H9 (cell line): ENCODE measurements around the gene POLR3B. TPM values are rescaled to one million over a fixed set of nuclear protein-coding genes. Genes with fewer than 3 reads are reported as not detected.

Experiments used
- DNase-seq: peaks from one replicate; pipeline ENCODE4 v3.0.0-alpha.2; 2017
- H2AFZ ChIP-seq: one replicate; pipeline ENCODE4 v1.6.1; 2013; ENCODE audit warnings: mild to moderate bottlenecking, low read length, control low read depth, moderate library complexity
- H2AK5ac ChIP-seq: 2 replicates; pipeline ENCODE4 v1.6.1; 2013; ENCODE audit warnings: low read length, control low read depth, mixed read lengths; ENCODE audit not compliant: insufficient read length
- H2BK120ac ChIP-seq: one replicate; pipeline ENCODE4 v1.6.1; 2013; ENCODE audit warnings: low read depth, mild to moderate bottlenecking, low read length, control low read depth, inconsistent platforms; ENCODE audit not compliant: poor library complexity, severe bottlenecking
- H2BK12ac ChIP-seq: 2 replicates; pipeline ENCODE4 v1.6.1; 2013; ENCODE audit warnings: low read length, control low read depth, mixed read lengths, low read depth; ENCODE audit not compliant: insufficient read length
- H2BK15ac ChIP-seq: 2 replicates; pipeline ENCODE4 v1.6.1; 2013; ENCODE audit warnings: low read depth, low read length, control low read depth
- H2BK20ac ChIP-seq: one replicate; pipeline ENCODE4 v1.6.1; 2013; ENCODE audit warnings: low read depth, mild to moderate bottlenecking, low read length, control low read depth, inconsistent platforms; ENCODE audit not compliant: poor library complexity, severe bottlenecking
- H2BK5ac ChIP-seq: 2 replicates; pipeline ENCODE4 v1.6.1; 2013; ENCODE audit warnings: low read length, control low read depth, mixed read lengths; ENCODE audit not compliant: insufficient read length
- H3K14ac ChIP-seq: 2 replicates; pipeline ENCODE4 v1.6.1; 2013; ENCODE audit warnings: low read length, control low read depth; ENCODE audit not compliant: insufficient read depth
- H3K18ac ChIP-seq: 2 replicates; pipeline ENCODE4 v1.6.1; 2013; ENCODE audit warnings: low read depth, mild to moderate bottlenecking, mixed read lengths, low read length, control low read depth; ENCODE audit not compliant: insufficient read length
- H3K23ac ChIP-seq: 2 replicates; pipeline ENCODE4 v1.6.1; 2013; ENCODE audit warnings: low read length, control low read depth, mixed read lengths, low read depth; ENCODE audit not compliant: insufficient read length
- H3K23me2 ChIP-seq: 2 replicates; pipeline ENCODE4 v1.6.1; 2013; ENCODE audit warnings: low read depth, mild to moderate bottlenecking, mixed read lengths, low read length, control low read depth; ENCODE audit not compliant: insufficient read length, poor library complexity, severe bottlenecking
- H3K27ac ChIP-seq: 2 replicates; pipeline ENCODE4 v1.5.1; 2013; ENCODE audit warnings: low read length, control low read depth, mixed read lengths, low read depth; ENCODE audit not compliant: insufficient read length
- H3K27me3 ChIP-seq: 2 replicates; pipeline ENCODE4 v1.6.1; 2013; ENCODE audit warnings: low read length, control low read depth, inconsistent platforms; ENCODE audit not compliant: insufficient read depth
- H3K4ac ChIP-seq: 2 replicates; pipeline ENCODE4 v1.6.1; 2013; ENCODE audit warnings: low read depth, mild to moderate bottlenecking, control low read depth, inconsistent platforms, low read length, moderate library complexity
- H3K4me1 ChIP-seq: 2 replicates; pipeline ENCODE4 v1.6.1; 2013; ENCODE audit warnings: low read length, control low read depth, inconsistent platforms; ENCODE audit not compliant: insufficient read depth
- H3K4me2 ChIP-seq: 2 replicates; pipeline ENCODE4 v1.6.1; 2013; ENCODE audit warnings: low read length, control low read depth, mixed read lengths; ENCODE audit not compliant: insufficient read length, insufficient read depth
- H3K56ac ChIP-seq: 2 replicates; pipeline ENCODE4 v1.6.1; 2013; ENCODE audit warnings: low read depth, mild to moderate bottlenecking, mixed read lengths, low read length, control low read depth; ENCODE audit not compliant: insufficient read length
- H3K79me1 ChIP-seq: 2 replicates; pipeline ENCODE4 v1.6.1; 2013; ENCODE audit warnings: low read depth, mild to moderate bottlenecking, moderate library complexity, low read length, control low read depth, inconsistent platforms; ENCODE audit not compliant: insufficient read depth, poor library complexity, severe bottlenecking
- H3K79me2 ChIP-seq: 2 replicates; pipeline ENCODE4 v1.6.1; 2013; ENCODE audit warnings: low read length, control low read depth, inconsistent platforms; ENCODE audit not compliant: insufficient read depth
- H3K9ac ChIP-seq: 2 replicates; pipeline ENCODE4 v1.6.1; 2013; ENCODE audit warnings: low read length, control low read depth, mixed read lengths; ENCODE audit not compliant: insufficient read length; ENCODE audit errors: extremely low read depth
- H3K9me3 ChIP-seq: one replicate; pipeline ENCODE4 v1.6.1; 2013; ENCODE audit warnings: low read depth, low read length, inconsistent platforms; ENCODE audit not compliant: control insufficient read depth
- H3T11ph ChIP-seq: one replicate; pipeline ENCODE4 v1.6.1; 2013; ENCODE audit warnings: mild to moderate bottlenecking, low read length, control low read depth, inconsistent platforms
- H4K20me1 ChIP-seq: one replicate; pipeline ENCODE4 v1.6.1; 2013; ENCODE audit not compliant: control insufficient read depth, insufficient read length, insufficient read depth
- H4K5ac ChIP-seq: 2 replicates; pipeline ENCODE4 v1.6.1; 2013; ENCODE audit warnings: low read depth, mild to moderate bottlenecking, mixed read lengths, low read length, control low read depth; ENCODE audit not compliant: insufficient read length
- H4K8ac ChIP-seq: replicated peaks from 2 replicates; pipeline ENCODE4 v1.6.1; 2013; ENCODE audit warnings: low read length, control low read depth, mixed read lengths, low read depth; ENCODE audit not compliant: insufficient read length
- H4K91ac ChIP-seq: 2 replicates; pipeline ENCODE4 v1.6.1; 2013; ENCODE audit warnings: low read depth, mild to moderate bottlenecking, moderate library complexity, mixed read lengths, low read length, control low read depth; ENCODE audit not compliant: insufficient read length
- H3K27ac Mint-ChIP-seq, 3 experiments: 2 replicates in 2 of 3; 3 replicates in 1 of 3; pipeline ENCODE4 v1.8.0; 2020 to 2021; ENCODE audit warnings: mixed read lengths in 3 of 3, mild to moderate bottlenecking in 1 of 3, moderate library complexity in 1 of 3
- H3K27me3 Mint-ChIP-seq: 2 replicates; pipeline ENCODE4 v1.8.0; 2021; ENCODE audit warnings: low read depth, mild to moderate bottlenecking, moderate library complexity, mixed read lengths
- H3K36me3 Mint-ChIP-seq, 3 experiments: 2 replicates in 2 of 3; 3 replicates in 1 of 3; pipeline ENCODE4 v1.8.0; 2020 to 2021; ENCODE audit warnings: low read depth in 3 of 3, mixed read lengths in 3 of 3; ENCODE audit not compliant: insufficient read depth in 1 of 3
- H3K4me1 Mint-ChIP-seq, 2 experiments: 2 replicates each; pipeline ENCODE4 v1.8.0; 2020; ENCODE audit warnings: mixed read lengths in 2 of 2
- H3K4me3 Mint-ChIP-seq, 2 experiments: 2 replicates in 1 of 2; 3 replicates in 1 of 2; pipeline ENCODE4 v1.8.0; 2020 to 2021; ENCODE audit warnings: mild to moderate bottlenecking in 2 of 2, mixed read lengths in 2 of 2, moderate library complexity in 1 of 2
- H3K9me3 Mint-ChIP-seq, 2 experiments: 2 replicates in 1 of 2; 3 replicates in 1 of 2; pipeline ENCODE4 v1.8.0; 2020; ENCODE audit warnings: mild to moderate bottlenecking in 2 of 2, mixed read lengths in 2 of 2, moderate library complexity in 1 of 2
- WGBS: extraction: QIAGEN DNeasy Blood & Tissue Kit; methylation state at CpG from one replicate; pipeline ENCODE4 v1.1.7; 2013; ENCODE audit warnings: missing lambda C conversion rate, low lambda C conversion rate, mixed read lengths; ENCODE audit not compliant: insufficient read length; ENCODE audit errors: extremely low coverage; 5-methylcytosine and 5-hydroxymethylcytosine counted together
- total RNA-seq: library from RNA; stranded (reverse); gene quantifications from 2 replicates; pipeline ENCODE4 v1.2.1, GENCODE V29; 2021
- TF ChIP-seq, protein P1 (sequence below): fragments of 200-600 bp; sonication (generic); conservative IDR thresholded peaks from 3 replicates; pipeline ENCODE4 v1.8.0; 2021; ENCODE audit warnings: antibody characterized with exemption, mild to moderate bottlenecking

POLR3B gene
- total RNA-seq, 1 experiment from 2014 or later: 13.4 TPM

DNA sequence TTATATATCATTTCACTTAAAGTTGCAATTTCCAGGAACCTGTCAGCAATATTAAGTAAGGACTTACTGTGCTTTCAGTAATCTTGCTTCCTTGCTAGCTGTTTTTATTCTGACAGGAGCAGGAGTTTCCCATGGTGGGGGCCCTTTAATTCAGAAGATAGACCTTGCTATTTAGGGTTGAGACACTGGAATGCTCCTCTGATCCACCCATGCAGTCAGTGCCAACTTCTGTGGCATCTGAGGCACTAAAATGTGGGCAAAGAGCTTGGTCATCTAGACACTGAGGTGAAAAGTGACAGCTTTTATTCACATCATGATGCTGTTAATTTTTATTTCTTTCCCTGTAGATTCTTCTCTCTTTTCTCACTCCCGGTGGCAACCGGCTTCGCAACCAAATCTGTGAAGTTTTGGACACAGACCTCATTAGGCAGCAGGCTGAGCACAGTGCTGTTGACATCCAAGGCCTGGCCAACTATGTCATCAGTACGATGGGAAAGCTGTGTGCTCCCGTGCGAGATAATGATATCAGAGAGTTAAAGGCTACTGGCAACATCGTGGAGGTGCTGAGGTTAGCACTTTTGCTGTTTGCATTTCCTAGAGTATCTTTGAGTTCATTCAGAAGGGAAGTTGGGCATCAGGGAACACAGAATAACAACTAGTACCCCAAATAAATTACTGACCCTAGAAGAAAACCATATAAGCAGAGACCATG, 36.3 kb upstream of the POLR3B start:
- Histone ChIP-seq H2BK20ac (no peak overlapping the region), H3K4ac (no peak overlapping the region), H3K23ac (no peak overlapping the region), H4K20me1 (no peaks in the 10 kb centered on the region), H4K91ac (no peak overlapping the region), H3K56ac (no peak overlapping the region), H3K79me1 (no peaks in the 10 kb centered on the region), H2BK12ac (no peak overlapping the region), H2BK5ac (no peak overlapping the region), H2AFZ (no peak overlapping the region), H3K14ac (no peak overlapping the region), H2BK15ac (no peak overlapping the region), H3K79me2 (no peaks in the 10 kb centered on the region), H3K9ac (no peak overlapping the region), H3K23me2 (no peaks in the 10 kb centered on the region), H3K27me3 (peaks cover 3% of the 10 kb centered on the region; the same call in 1 of the 2 replicates), H3K27ac (no peak overlapping the region), H3K9me3 (no peaks in the 10 kb centered on the region), H3K4me2 (no peak overlapping the region), H2BK120ac (no peak overlapping the region), H4K5ac (no peak overlapping the region), H3K18ac (no peak overlapping the region), H2AK5ac (no peak overlapping the region), H3K4me1 (no peaks in the 10 kb centered on the region), H4K8ac (no peak overlapping the region), H3T11ph (no peak overlapping the region)
- Mint-ChIP-seq H3K4me1 (no peaks in the 10 kb centered on the region), H3K9me3 (no peaks in the 10 kb centered on the region), H3K27ac (no peak overlapping the region), H3K27me3 (peaks cover 22% of the 10 kb centered on the region), H3K36me3 (peaks cover 0 to 3% (median 0%) of the 10 kb centered on the region in 3 experiments; a peak in 1 of 7 replicates), H3K4me3 (no peak overlapping the region)
- WGBS: no CpG with 5 or more reads among the region's 7 CpGs
- DNase-seq: no peak
- TF ChIP-seq, protein P1, sequence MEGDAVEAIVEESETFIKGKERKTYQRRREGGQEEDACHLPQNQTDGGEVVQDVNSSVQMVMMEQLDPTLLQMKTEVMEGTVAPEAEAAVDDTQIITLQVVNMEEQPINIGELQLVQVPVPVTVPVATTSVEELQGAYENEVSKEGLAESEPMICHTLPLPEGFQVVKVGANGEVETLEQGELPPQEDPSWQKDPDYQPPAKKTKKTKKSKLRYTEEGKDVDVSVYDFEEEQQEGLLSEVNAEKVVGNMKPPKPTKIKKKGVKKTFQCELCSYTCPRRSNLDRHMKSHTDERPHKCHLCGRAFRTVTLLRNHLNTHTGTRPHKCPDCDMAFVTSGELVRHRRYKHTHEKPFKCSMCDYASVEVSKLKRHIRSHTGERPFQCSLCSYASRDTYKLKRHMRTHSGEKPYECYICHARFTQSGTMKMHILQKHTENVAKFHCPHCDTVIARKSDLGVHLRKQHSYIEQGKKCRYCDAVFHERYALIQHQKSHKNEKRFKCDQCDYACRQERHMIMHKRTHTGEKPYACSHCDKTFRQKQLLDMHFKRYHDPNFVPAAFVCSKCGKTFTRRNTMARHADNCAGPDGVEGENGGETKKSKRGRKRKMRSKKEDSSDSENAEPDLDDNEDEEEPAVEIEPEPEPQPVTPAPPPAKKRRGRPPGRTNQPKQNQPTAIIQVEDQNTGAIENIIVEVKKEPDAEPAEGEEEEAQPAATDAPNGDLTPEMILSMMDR: no peak
